ENCODE data around the gene MSI2. TPM values are rescaled to one million over a fixed set of nuclear protein-coding genes. Genes with fewer than 3 reads are reported as not detected.

MSI2 gene
- total RNA-seq, 1 donor from 2014 or later = 33.8 TPM

DNA sequence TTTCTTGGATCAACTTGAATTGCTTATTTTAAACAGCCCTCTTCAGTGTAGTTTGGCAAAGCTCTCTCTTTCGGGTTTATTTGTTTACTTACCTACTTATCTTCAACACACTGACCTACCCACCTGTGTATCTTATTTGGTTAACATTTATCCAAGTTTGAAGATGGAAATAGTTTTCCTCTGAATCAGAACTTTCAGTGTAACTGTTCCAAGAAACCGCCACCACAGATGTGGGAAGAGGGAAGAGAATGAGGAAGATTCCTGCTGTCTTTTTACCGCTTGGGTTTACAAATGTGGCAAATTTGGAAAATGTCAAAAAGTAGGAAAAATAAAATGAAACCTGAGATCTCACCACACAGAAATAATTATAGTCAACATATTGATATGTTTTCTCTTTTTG is 115.8 kb downstream of the MSI2 start:
- Histone ChIP-seq H3K27me3 (ENCODE audit: control insufficient read depth, insufficient read depth, low read length) (no peaks in the 10 kb centered on the region), H3K36me3 (ENCODE audit: control insufficient read depth, insufficient read depth, low read length) (no peaks in the 10 kb centered on the region), H3K4me3 (ENCODE audit: low read depth, low read length) (no peak overlapping the region)
- TF ChIP-seq, protein P1, sequence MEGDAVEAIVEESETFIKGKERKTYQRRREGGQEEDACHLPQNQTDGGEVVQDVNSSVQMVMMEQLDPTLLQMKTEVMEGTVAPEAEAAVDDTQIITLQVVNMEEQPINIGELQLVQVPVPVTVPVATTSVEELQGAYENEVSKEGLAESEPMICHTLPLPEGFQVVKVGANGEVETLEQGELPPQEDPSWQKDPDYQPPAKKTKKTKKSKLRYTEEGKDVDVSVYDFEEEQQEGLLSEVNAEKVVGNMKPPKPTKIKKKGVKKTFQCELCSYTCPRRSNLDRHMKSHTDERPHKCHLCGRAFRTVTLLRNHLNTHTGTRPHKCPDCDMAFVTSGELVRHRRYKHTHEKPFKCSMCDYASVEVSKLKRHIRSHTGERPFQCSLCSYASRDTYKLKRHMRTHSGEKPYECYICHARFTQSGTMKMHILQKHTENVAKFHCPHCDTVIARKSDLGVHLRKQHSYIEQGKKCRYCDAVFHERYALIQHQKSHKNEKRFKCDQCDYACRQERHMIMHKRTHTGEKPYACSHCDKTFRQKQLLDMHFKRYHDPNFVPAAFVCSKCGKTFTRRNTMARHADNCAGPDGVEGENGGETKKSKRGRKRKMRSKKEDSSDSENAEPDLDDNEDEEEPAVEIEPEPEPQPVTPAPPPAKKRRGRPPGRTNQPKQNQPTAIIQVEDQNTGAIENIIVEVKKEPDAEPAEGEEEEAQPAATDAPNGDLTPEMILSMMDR (IDR thresholded peaks at IDR 0.05; ENCODE audit: insufficient read depth, low read length, poor library complexity, severe bottlenecking) = no peak
- DNase-seq (ENCODE audit: low read depth) = no peak

DNA sequence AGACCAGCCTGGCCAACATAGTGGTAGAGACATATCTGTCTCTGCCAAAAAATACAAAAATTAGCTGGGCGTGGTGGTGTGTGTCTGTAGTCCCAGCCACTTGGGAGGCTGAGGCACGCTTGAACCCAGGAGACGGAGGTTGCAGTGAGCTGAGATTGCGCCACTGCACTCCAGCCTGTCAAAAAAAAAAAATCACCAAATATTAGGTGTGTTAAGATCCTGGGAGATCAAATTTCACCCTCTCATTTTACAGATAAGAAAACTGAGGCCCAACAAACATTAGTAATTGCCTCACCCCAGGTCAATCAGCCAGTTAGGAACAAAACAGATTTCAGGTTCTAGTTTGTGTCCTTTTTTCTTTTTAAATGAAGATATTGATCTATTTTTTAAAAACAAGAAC is 116.7 kb downstream of the MSI2 start:
- Histone ChIP-seq H3K4me3 (ENCODE audit: low read depth, low read length) (no peak overlapping the region), H3K27me3 (ENCODE audit: control insufficient read depth, insufficient read depth, low read length) (no peaks in the 10 kb centered on the region), H3K36me3 (ENCODE audit: control insufficient read depth, insufficient read depth, low read length) (no peaks in the 10 kb centered on the region)
- no peak for DNase-seq (ENCODE audit: low read depth)
- TF ChIP-seq, protein P1 (IDR thresholded peaks at IDR 0.05; ENCODE audit: insufficient read depth, low read length, poor library complexity, severe bottlenecking) = no peak

DNA sequence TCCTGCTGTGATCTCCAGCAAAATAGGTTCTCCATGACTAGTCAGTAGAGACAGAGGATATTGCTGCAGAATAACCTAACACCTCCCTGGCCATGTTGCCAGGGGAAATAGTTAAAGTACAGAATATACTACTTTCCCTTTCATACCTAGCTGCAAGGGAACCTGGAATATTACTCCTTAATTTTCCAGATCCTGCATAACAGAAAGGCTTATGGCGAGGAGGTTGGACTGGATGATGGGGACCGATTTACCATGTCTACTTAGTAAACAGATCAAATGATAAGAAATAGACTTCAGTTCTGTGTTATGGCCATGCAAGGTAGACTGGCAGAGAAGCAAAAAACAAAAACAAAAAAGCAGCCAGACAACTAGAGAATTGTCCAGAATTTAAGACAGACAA is 117.4 kb downstream of the MSI2 start:
- TF ChIP-seq, protein P1 (IDR thresholded peaks at IDR 0.05; ENCODE audit: insufficient read depth, low read length, poor library complexity, severe bottlenecking) = no peak
- no peak overlapping the region for H3K4me3 ChIP-seq (ENCODE audit: low read depth, low read length)
- no peak for DNase-seq (ENCODE audit: low read depth)
- no peaks in the 10 kb centered on the region for H3K36me3 ChIP-seq (ENCODE audit: control insufficient read depth, insufficient read depth, low read length)
- H3K27me3 ChIP-seq (ENCODE audit: control insufficient read depth, insufficient read depth, low read length) = no peaks in the 10 kb centered on the region

DNA sequence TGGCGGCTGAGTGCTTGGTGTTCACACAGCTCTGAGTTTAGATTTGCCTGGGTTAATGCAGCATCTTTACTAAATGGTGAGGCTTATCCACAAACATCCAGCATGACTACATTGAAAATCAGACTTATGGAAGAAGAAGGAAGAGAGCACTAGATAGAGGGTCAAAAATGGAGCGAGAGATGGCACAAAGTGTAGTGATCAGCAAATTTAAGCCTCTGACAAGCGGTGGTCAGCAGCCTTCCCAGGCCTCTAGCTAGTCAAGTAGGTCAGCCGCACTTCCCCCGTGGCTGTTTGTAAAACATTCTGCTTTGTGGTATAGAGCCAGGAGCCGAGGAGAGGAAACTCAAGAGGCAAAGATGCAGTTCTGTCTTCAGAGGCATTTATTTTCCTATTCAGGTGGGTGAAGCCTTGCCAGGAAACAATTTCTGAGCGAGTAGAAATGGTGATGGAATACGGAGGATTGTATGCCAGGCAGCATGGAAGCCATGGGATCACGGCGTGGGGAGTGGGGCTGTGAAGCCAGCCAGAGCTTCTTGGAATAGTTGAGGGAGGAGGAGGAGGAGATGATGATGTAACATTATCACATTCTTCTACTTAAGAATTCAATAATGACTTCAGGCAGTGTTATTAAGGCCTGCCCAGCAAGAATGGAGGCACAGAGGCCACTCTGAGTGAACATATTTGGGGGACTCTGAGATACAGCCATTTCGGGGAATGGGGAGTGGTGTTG is 118.9 kb downstream of the MSI2 start:
- H3K27me3 ChIP-seq (ENCODE audit: control insufficient read depth, insufficient read depth, low read length) = no peaks in the 10 kb centered on the region
- TF ChIP-seq, protein P1 (IDR thresholded peaks at IDR 0.05; ENCODE audit: insufficient read depth, low read length, poor library complexity, severe bottlenecking) = no peak
- no peak overlapping the region for H3K4me3 ChIP-seq (ENCODE audit: low read depth, low read length)
- no peak for DNase-seq (ENCODE audit: low read depth)
- H3K36me3 ChIP-seq (ENCODE audit: control insufficient read depth, insufficient read depth, low read length) = no peaks in the 10 kb centered on the region

DNA sequence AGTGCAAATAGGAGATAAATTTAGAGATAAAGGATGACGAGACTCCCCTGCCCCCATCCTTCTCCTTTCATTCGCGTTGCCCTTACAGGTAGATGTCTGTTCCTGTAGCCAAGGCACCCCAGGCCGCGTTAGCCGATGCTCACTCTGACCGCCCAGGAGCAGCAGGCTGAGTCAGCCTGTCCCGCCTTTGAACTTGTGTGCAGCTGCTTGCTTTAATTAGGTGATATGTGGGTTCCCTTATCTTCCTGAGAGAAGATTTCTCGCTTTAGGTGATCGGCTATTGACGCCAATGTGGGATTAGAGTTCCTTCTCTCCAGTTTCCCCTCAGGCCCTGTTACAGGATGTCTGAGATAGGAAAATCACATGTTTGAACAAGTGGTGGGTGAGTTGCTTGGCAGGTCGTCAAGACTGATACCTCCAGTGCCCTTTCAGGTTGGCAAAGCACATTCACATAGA is 119.5 kb downstream of the MSI2 start:
- TF ChIP-seq, protein P1 (IDR thresholded peaks at IDR 0.05; ENCODE audit: insufficient read depth, low read length, poor library complexity, severe bottlenecking) = no peak
- no peak overlapping the region for H3K4me3 ChIP-seq (ENCODE audit: low read depth, low read length)
- DNase-seq (ENCODE audit: low read depth) = no peak
- H3K36me3 ChIP-seq (ENCODE audit: control insufficient read depth, insufficient read depth, low read length) = no peaks in the 10 kb centered on the region
- no peaks in the 10 kb centered on the region for H3K27me3 ChIP-seq (ENCODE audit: control insufficient read depth, insufficient read depth, low read length)

DNA sequence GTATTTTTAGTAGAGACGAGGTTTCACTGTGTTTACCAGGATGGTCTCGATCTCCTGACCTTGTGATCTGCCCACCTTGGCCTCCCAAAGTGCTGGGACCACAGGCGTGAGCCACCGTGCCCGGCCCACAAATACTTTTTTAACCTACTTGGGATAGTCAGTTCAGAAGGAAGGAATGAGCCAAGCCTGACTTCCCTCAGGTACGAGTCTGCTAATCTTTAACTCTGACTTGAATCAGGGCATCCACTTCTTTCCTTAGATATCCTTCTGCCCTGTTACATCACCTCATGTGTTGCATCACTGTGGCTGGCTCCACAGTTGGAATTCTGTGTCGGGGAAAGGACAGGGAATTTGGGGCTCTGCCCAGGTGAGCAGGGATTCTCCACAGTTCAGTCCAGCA is 120.8 kb downstream of the MSI2 start:
- TF ChIP-seq, protein P1 (IDR thresholded peaks at IDR 0.05; ENCODE audit: insufficient read depth, low read length, poor library complexity, severe bottlenecking) = no peak
- no peak for DNase-seq (ENCODE audit: low read depth)
- H3K27me3 ChIP-seq (ENCODE audit: control insufficient read depth, insufficient read depth, low read length) = no peaks in the 10 kb centered on the region
- H3K4me3 ChIP-seq (ENCODE audit: low read depth, low read length) = no peak overlapping the region
- H3K36me3 ChIP-seq (ENCODE audit: control insufficient read depth, insufficient read depth, low read length) = no peaks in the 10 kb centered on the region
